Activated CD4-positive, CD25-positive, alpha-beta regulatory T cell treated with anti-CD3 and anti-CD28 coated beads, Interleukin-2, amount 50 U/mL, for 24 hours (primary cell): ENCODE data around the gene GRSF1.
A peak's percentile ranks its signal among the peaks of the same experiment; 100 is the strongest.
"Not testable (repeated sequence)": the region's sequence is repeated elsewhere in the genome, so short reads cannot be mapped to it uniquely, and the experiment has no call there.

Experiments
- ATAC-seq, 2 donors: fragments of 150-1000 bp; cut with Tn5 transposase; one replicate each; pipeline ENCODE4 v1.10.0; 2021; ENCODE audit warnings: mild to moderate bottlenecking in 1 of 2, moderate library complexity in 1 of 2

GRSF1 gene

GRCh38 chr4:70833675-70834074 is 6.0 kb downstream of the GRSF1 start:
- ATAC-seq, result no peak

- no peak for ATAC-seq
Observed at GRCh38 chr4:70831293-70831692, 8.4 kb downstream of the GRSF1 start.

- no peak for ATAC-seq
Observed at GRCh38 chr4:70830054-70830453, 9.6 kb downstream of the GRSF1 start.

GRCh38 chr4:70829492-70829891 is 10.2 kb downstream of the GRSF1 start:
- no peak for ATAC-seq

GRCh38 chr4:70829015-70829414 is 10.7 kb downstream of the GRSF1 start:
- no peak for ATAC-seq

GRCh38 chr4:70818921-70819320 is 20.8 kb downstream of the GRSF1 start:
- no peak for ATAC-seq

GRCh38 chr4:70818173-70818855 is 21.4 kb downstream of the GRSF1 start:
- no peak for ATAC-seq

- ATAC-seq, result no peak
Observed at GRCh38 chr4:70816894-70817293, 22.8 kb downstream of the GRSF1 start.

GRCh38 chr4:70815370-70815769 is 24.3 kb downstream of the GRSF1 start:
- ATAC-seq, result no peak

GRCh38 chr4:70808151-70808550 is 31.5 kb downstream of the GRSF1 start:
- no peak for ATAC-seq

GRCh38 chr4:70802928-70803580 is 36.6 kb downstream of the GRSF1 start:
- ATAC-seq, result no peak

GRCh38 chr4:70801265-70801809 is 38.4 kb downstream of the GRSF1 start:
- ATAC-seq, result peak; percentile 28 to 55

- ATAC-seq, result no peak
Observed at GRCh38 chr4:70793626-70794025, 46.1 kb downstream of the GRSF1 start.

GRCh38 chr4:70788733-70789132 is 51.0 kb downstream of the GRSF1 start:
- ATAC-seq, result no peak

GRCh38 chr4:70787496-70787895 is 52.2 kb downstream of the GRSF1 start:
- no peak for ATAC-seq

- ATAC-seq, result no peak
Observed at GRCh38 chr4:70783096-70783495, 56.6 kb downstream of the GRSF1 start.

GRCh38 chr4:70778888-70779422 is 60.7 kb downstream of the GRSF1 start:
- ATAC-seq, result no peak

- no peak for ATAC-seq
Observed at GRCh38 chr4:70772929-70773555, 66.6 kb downstream of the GRSF1 start.

- not testable (repeated sequence) for ATAC-seq
Observed at GRCh38 chr4:70769396-70769795, 70.3 kb downstream of the GRSF1 start.

- ATAC-seq, result no peak
Observed at GRCh38 chr4:70768301-70768948, 71.3 kb downstream of the GRSF1 start.
